SK-N-MC (cell line): Measurements from ENCODE around the gene NDOR1.

Experiments
- EZH2 ChIP-seq: fragments of 200-600 bp; sonication (generic); IDR thresholded peaks from one replicate; pipeline ENCODE4 v1.6.1; 2017; ENCODE audit warnings: antibody characterized with exemption
- POLR2AphosphoS5 ChIP-seq: IDR thresholded peaks from 2 replicates; pipeline ENCODE4 v1.6.1; 2012; ENCODE audit warnings: mild to moderate bottlenecking, low read depth, low read length, borderline replicate concordance

- no peak for TF ChIP-seq POLR2AphosphoS5
- TF ChIP-seq EZH2, result no peak
Measured at GRCh38 chr9:137245450-137246421, 40.2 kb downstream of the NDOR1 start.
